T-helper 1 cell treated with Interleukin-12 subunit alpha and Interleukin-12 subunit beta and Interleukin-4 antibody, amounts not matched to agents 30 μg/mL and 1 μg/mL, for 36 hours (primary cell): ENCODE results near the gene PROK1.

Experiments
- H3K27ac Mint-ChIP-seq: one replicate; pipeline ENCODE4 v1.8.0; 2021; ENCODE audit warnings: mild to moderate bottlenecking, mixed read lengths
- H3K27me3 Mint-ChIP-seq: one replicate; pipeline ENCODE4 v1.8.0; 2021; ENCODE audit warnings: low read depth, mixed read lengths
- H3K36me3 Mint-ChIP-seq: one replicate; pipeline ENCODE4 v1.8.0; 2021; ENCODE audit warnings: low read depth, mixed read lengths
- H3K4me1 Mint-ChIP-seq: one replicate; pipeline ENCODE4 v1.8.0; 2021; ENCODE audit warnings: low read depth, mixed read lengths
- H3K4me3 Mint-ChIP-seq: one replicate; pipeline ENCODE4 v1.8.0; 2021; ENCODE audit warnings: mild to moderate bottlenecking, moderate library complexity, mixed read lengths
- H3K9me3 Mint-ChIP-seq: one replicate; pipeline ENCODE4 v1.8.0; 2021; ENCODE audit warnings: mixed read lengths

The PROK1 gene

GRCh38 chr1:110482662-110483307 is 31.8 kb downstream of the PROK1 start:
- Mint-ChIP-seq H3K4me3 (no peak overlapping the region), H3K9me3 (no peaks in the 10 kb centered on the region), H3K36me3 (no peaks in the 10 kb centered on the region), H3K4me1 (no peaks in the 10 kb centered on the region), H3K27ac (no peak overlapping the region), H3K27me3 (peaks cover 17% of the 10 kb centered on the region)

DNA sequence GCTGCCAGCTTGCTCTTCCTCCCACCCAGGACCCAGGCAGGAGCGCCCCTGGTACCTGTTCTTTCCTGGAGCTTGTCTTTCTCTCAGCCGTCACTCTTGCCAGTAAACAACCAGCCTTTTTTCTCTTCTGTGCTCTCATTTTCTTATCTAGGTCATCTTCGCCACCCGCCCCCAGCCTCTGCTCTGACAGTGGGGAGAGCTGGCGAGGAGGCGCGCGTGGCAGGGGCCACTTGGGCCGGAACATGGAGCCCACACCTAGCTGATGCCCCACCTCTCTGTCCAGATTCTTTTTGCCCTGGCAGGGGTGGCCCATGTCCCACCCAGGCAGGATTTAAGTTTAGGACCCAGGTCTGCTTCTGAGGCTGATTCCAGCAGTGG is 32.3 kb downstream of the PROK1 start:
- no peaks in the 10 kb centered on the region for H3K4me1 Mint-ChIP-seq
- H3K4me3 Mint-ChIP-seq: no peak overlapping the region
- H3K36me3 Mint-ChIP-seq: no peaks in the 10 kb centered on the region
- no peak overlapping the region for H3K27ac Mint-ChIP-seq
- H3K27me3 Mint-ChIP-seq: peaks cover 17% of the 10 kb centered on the region
- no peaks in the 10 kb centered on the region for H3K9me3 Mint-ChIP-seq

- Mint-ChIP-seq H3K27me3 (peaks cover 17% of the 10 kb centered on the region), H3K27ac (no peak overlapping the region), H3K9me3 (no peaks in the 10 kb centered on the region), H3K4me3 (no peak overlapping the region), H3K4me1 (no peaks in the 10 kb centered on the region), H3K36me3 (no peaks in the 10 kb centered on the region)
These were observed 33.9 kb downstream of the PROK1 start for GRCh38 chr1:110484801-110485200.

DNA sequence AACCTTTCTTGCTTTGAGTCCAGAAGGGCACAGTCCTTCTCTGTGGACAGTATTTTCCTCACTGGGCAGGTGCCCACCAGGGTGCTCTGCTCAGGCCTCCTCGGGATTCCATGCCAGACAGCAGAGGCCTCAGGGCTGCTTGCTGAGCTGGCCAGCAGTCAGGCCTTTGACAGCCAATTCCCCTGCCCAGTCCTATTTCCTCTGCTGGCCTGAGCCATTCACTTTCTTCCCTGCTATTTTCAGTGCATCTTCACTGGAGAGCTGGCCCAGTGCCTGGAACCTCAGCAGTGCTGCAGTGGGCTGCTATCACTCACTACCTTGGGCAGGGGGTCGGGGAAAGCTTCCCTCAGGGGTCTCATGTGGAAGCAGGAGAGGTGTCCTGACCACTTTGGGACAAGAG is 34.8 kb downstream of the PROK1 start:
- H3K27me3 Mint-ChIP-seq: peaks cover 17% of the 10 kb centered on the region
- H3K9me3 Mint-ChIP-seq: no peaks in the 10 kb centered on the region
- no peaks in the 10 kb centered on the region for H3K36me3 Mint-ChIP-seq
- no peaks in the 10 kb centered on the region for H3K4me1 Mint-ChIP-seq
- no peak overlapping the region for H3K4me3 Mint-ChIP-seq
- H3K27ac Mint-ChIP-seq: no peak overlapping the region

DNA sequence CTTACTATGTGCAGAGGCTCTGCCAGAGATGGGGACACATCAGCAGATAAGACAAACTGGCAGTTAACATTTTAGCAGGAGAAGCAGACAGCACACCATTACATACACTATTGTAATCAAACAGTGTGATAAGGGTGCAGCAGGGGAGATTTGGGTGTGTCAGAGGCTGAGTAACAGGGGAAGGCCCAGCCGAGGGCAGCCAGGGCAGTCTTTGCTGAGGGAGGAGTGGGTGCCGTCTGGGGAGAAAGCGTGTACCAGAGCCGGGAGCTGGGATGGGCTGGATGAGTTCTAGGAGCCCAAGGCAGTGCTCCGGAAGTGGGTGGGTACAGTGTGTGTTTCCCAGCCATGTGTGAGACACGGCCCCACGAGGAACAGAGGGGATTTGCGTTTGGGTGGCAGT is 36.8 kb downstream of the PROK1 start:
- Mint-ChIP-seq H3K27ac (no peak overlapping the region), H3K4me1 (no peaks in the 10 kb centered on the region), H3K4me3 (no peak overlapping the region)

GRCh38 chr1:110488161-110488560 is 37.2 kb downstream of the PROK1 start:
- H3K36me3 Mint-ChIP-seq: no peaks in the 10 kb centered on the region
- no peak overlapping the region for H3K4me3 Mint-ChIP-seq
- no peaks in the 10 kb centered on the region for H3K4me1 Mint-ChIP-seq
- H3K9me3 Mint-ChIP-seq: no peaks in the 10 kb centered on the region
- peaks cover 11% of the 10 kb centered on the region for H3K27me3 Mint-ChIP-seq
- H3K27ac Mint-ChIP-seq: no peak overlapping the region

More for the DNA sequence above, 36.8 kb downstream of the PROK1 start:
- Mint-ChIP-seq H3K9me3 (no peaks in the 10 kb centered on the region), H3K36me3 (no peaks in the 10 kb centered on the region), H3K27me3 (peaks cover 12% of the 10 kb centered on the region)

DNA sequence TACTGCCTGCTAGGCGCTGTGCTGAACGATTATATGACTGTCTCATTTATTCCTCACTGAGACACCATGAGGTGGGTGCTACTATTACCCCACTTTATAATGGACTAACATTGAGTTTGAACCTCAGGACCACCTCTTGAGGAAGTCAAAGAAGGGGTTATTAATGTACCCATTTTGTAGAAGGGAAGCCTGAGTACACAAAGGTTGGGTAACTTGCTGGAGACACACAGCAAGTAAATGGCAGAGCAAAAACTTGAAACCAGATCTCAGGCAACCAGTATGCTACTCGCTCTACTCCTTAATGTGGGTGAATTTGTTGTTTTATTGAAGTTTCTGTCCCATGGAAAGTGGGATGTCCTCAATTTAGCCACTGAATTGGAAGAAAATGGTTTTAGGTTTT is 37.9 kb downstream of the PROK1 start:
- no peaks in the 10 kb centered on the region for H3K36me3 Mint-ChIP-seq
- H3K27ac Mint-ChIP-seq: no peak overlapping the region
- no peaks in the 10 kb centered on the region for H3K9me3 Mint-ChIP-seq
- H3K27me3 Mint-ChIP-seq: peaks cover 5% of the 10 kb centered on the region
- H3K4me3 Mint-ChIP-seq: no peak overlapping the region
- H3K4me1 Mint-ChIP-seq: no peaks in the 10 kb centered on the region

GRCh38 chr1:110489406-110489805 is 38.5 kb downstream of the PROK1 start:
- no peak overlapping the region for H3K27ac Mint-ChIP-seq
- H3K4me1 Mint-ChIP-seq: no peaks in the 10 kb centered on the region
- H3K36me3 Mint-ChIP-seq: no peaks in the 10 kb centered on the region
- no peaks in the 10 kb centered on the region for H3K27me3 Mint-ChIP-seq
- H3K9me3 Mint-ChIP-seq: no peaks in the 10 kb centered on the region
- no peak overlapping the region for H3K4me3 Mint-ChIP-seq

- Mint-ChIP-seq H3K27me3 (no peaks in the 10 kb centered on the region), H3K9me3 (no peaks in the 10 kb centered on the region), H3K27ac (no peak overlapping the region), H3K4me3 (no peak overlapping the region), H3K36me3 (no peaks in the 10 kb centered on the region), H3K4me1 (no peaks in the 10 kb centered on the region)
These were observed 39.1 kb downstream of the PROK1 start for GRCh38 chr1:110489973-110490542.

- Mint-ChIP-seq H3K4me3 (no peak overlapping the region), H3K9me3 (no peaks in the 10 kb centered on the region), H3K4me1 (no peaks in the 10 kb centered on the region), H3K27me3 (no peaks in the 10 kb centered on the region), H3K36me3 (no peaks in the 10 kb centered on the region), H3K27ac (no peak overlapping the region)
These were observed 40.0 kb downstream of the PROK1 start for GRCh38 chr1:110490791-110491451.

DNA sequence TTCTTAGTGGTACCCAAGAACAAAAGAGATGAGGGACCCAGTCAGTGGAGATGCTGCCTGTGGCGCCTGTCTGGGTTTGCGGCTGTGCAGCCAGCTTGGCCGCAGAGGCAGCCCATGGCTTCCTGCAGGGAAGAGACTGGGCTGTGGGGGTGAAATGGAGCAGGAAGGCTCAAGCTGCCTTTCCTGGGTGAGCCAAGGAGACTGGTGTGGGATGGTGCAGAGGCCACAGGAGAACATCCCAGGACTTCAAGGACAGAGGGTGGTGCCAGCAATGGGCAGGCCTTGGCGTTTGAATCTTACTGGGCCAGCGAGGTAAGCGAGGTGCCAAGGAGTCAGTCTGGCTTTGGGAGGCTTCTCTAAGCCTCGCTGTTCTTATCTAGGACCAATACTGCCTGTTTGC is 41.6 kb downstream of the PROK1 start:
- H3K4me1 Mint-ChIP-seq: no peaks in the 10 kb centered on the region
- no peak overlapping the region for H3K27ac Mint-ChIP-seq
- no peaks in the 10 kb centered on the region for H3K27me3 Mint-ChIP-seq
- no peaks in the 10 kb centered on the region for H3K9me3 Mint-ChIP-seq
- no peaks in the 10 kb centered on the region for H3K36me3 Mint-ChIP-seq
- no peak overlapping the region for H3K4me3 Mint-ChIP-seq

DNA sequence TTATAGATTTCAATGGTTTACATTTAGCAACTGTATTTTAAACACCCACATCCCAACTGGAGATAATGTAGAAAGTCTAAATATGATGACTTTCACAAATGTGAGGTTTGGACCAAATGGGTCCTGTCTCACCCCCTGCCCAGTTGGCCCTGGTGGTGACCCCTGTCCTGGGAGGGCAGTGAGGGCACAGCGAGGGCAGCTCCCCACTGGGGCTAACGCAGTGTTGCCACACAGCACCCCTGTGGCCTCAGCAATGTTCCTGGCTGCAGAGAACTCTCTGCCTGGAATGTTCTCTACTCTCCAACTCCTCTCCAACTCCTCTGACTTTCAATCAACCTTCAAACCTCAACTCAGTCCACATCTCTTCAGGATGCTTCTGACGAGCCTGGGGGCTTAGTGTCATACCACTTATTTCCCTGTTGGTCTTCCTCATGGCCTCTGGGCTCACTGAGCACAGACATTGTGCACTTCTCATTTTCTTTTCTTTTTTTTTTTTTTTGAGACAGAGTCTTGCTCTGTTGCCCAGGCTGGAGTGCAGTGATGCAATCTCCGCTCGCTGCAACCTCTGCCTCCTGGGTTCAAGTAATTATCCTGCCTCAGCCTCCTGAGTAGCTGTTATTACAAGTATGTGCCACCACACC is 42.2 kb downstream of the PROK1 start:
- no peaks in the 10 kb centered on the region for H3K4me1 Mint-ChIP-seq
- H3K27ac Mint-ChIP-seq: no peak overlapping the region
- no peaks in the 10 kb centered on the region for H3K27me3 Mint-ChIP-seq
- H3K4me3 Mint-ChIP-seq: no peak overlapping the region
- H3K9me3 Mint-ChIP-seq: no peaks in the 10 kb centered on the region
- H3K36me3 Mint-ChIP-seq: no peaks in the 10 kb centered on the region

DNA sequence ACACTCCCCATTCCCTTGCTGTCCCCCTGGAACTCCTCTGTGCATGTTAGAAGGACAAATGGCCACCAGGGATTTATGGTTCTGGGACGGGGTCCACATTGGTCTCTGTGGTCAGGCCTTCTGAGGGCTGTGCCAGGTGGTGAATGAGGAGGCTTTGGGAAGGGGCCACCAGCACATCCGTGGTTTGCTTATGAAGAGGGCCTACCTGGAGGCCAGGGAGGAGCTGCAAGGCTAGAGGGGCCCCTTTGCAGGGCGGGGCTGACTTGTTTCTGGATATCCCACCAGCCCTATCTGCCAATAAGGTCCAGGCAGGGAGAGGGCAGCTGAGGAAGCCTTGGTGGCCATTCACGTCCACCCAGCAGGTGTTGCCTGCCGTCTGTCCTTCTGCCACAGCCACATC is 43.1 kb downstream of the PROK1 start:
- H3K4me1 Mint-ChIP-seq: no peaks in the 10 kb centered on the region
- H3K4me3 Mint-ChIP-seq: no peak overlapping the region
- no peak overlapping the region for H3K27ac Mint-ChIP-seq
- H3K27me3 Mint-ChIP-seq: no peaks in the 10 kb centered on the region
- H3K36me3 Mint-ChIP-seq: no peaks in the 10 kb centered on the region
- no peaks in the 10 kb centered on the region for H3K9me3 Mint-ChIP-seq

GRCh38 chr1:110494522-110495406 is 43.8 kb downstream of the PROK1 start:
- no peaks in the 10 kb centered on the region for H3K36me3 Mint-ChIP-seq
- H3K4me3 Mint-ChIP-seq: no peak overlapping the region

More at GRCh38 chr1:110494522-110495406, 43.8 kb downstream of the PROK1 start:
- Mint-ChIP-seq H3K27me3 (no peaks in the 10 kb centered on the region), H3K27ac (no peak overlapping the region), H3K9me3 (no peaks in the 10 kb centered on the region), H3K4me1 (no peaks in the 10 kb centered on the region)
